Fibroblast of mammary gland (primary cell): ENCODE data around the gene MAGI2.

Source experiments
- DNase-seq: peaks from one replicate; pipeline ENCODE4 v3.0.0-alpha.2; 2010; ENCODE audit warnings: low read depth
- H3K4me3 ChIP-seq: 2 replicates; pipeline ENCODE4 v1.5.1; 2011; ENCODE audit warnings: low read depth, mild to moderate bottlenecking, low read length, moderate library complexity; ENCODE audit not compliant: control insufficient read depth
- CTCF ChIP-seq: conservative IDR thresholded peaks from 2 replicates; pipeline ENCODE4 v1.5.1; 2011; ENCODE audit warnings: low read depth, low read length, inconsistent platforms; ENCODE audit not compliant: control insufficient read depth, insufficient read depth

MAGI2 gene

GRCh38 chr7:79376299-79377025 is 77.0 kb downstream of the MAGI2 start:
- DNase-seq, result peak; percentile 6
- TF ChIP-seq CTCF, result no peak
- H3K4me3 ChIP-seq, result no peak overlapping the region

- H3K4me3 ChIP-seq, result no peak overlapping the region
- no peak for DNase-seq
- TF ChIP-seq CTCF, result no peak
Measured at GRCh38 chr7:79361214-79361613, 92.3 kb downstream of the MAGI2 start.

GRCh38 chr7:79359827-79360226 is 93.6 kb downstream of the MAGI2 start:
- no peak for DNase-seq
- no peak for TF ChIP-seq CTCF
- H3K4me3 ChIP-seq, result no peak overlapping the region

GRCh38 chr7:79357101-79357500 is 96.4 kb downstream of the MAGI2 start:
- no peak overlapping the region for H3K4me3 ChIP-seq
- no peak for DNase-seq
- TF ChIP-seq CTCF, result no peak

GRCh38 chr7:79353720-79354468 is 99.6 kb downstream of the MAGI2 start:
- no peak for TF ChIP-seq CTCF
- DNase-seq, result no peak
- H3K4me3 ChIP-seq, result no peak overlapping the region

GRCh38 chr7:79352323-79352722 is 101.1 kb downstream of the MAGI2 start:
- DNase-seq, result no peak
- no peak overlapping the region for H3K4me3 ChIP-seq
- no peak for TF ChIP-seq CTCF

GRCh38 chr7:79347351-79347750 is 106.1 kb downstream of the MAGI2 start:
- no peak for DNase-seq
- H3K4me3 ChIP-seq, result no peak overlapping the region
- no peak for TF ChIP-seq CTCF
